H9 (cell line): Measurements from ENCODE around the gene IGFL2. TPM values are rescaled to one million over a fixed set of nuclear protein-coding genes. Genes with fewer than 3 reads are reported as not detected.

Source experiments
- DNase-seq: peaks from one replicate; pipeline ENCODE4 v3.0.0-alpha.2; 2017
- H2AFZ ChIP-seq: one replicate; pipeline ENCODE4 v1.6.1; 2013; ENCODE audit warnings: mild to moderate bottlenecking, low read length, control low read depth, moderate library complexity
- H2AK5ac ChIP-seq: 2 replicates; pipeline ENCODE4 v1.6.1; 2013; ENCODE audit warnings: low read length, control low read depth, mixed read lengths; ENCODE audit not compliant: insufficient read length
- H2BK120ac ChIP-seq: one replicate; pipeline ENCODE4 v1.6.1; 2013; ENCODE audit warnings: low read depth, mild to moderate bottlenecking, low read length, control low read depth, inconsistent platforms; ENCODE audit not compliant: poor library complexity, severe bottlenecking
- H2BK12ac ChIP-seq: 2 replicates; pipeline ENCODE4 v1.6.1; 2013; ENCODE audit warnings: low read length, control low read depth, mixed read lengths, low read depth; ENCODE audit not compliant: insufficient read length
- H2BK15ac ChIP-seq: 2 replicates; pipeline ENCODE4 v1.6.1; 2013; ENCODE audit warnings: low read depth, low read length, control low read depth
- H2BK20ac ChIP-seq: one replicate; pipeline ENCODE4 v1.6.1; 2013; ENCODE audit warnings: low read depth, mild to moderate bottlenecking, low read length, control low read depth, inconsistent platforms; ENCODE audit not compliant: poor library complexity, severe bottlenecking
- H2BK5ac ChIP-seq: 2 replicates; pipeline ENCODE4 v1.6.1; 2013; ENCODE audit warnings: low read length, control low read depth, mixed read lengths; ENCODE audit not compliant: insufficient read length
- H3K14ac ChIP-seq: 2 replicates; pipeline ENCODE4 v1.6.1; 2013; ENCODE audit warnings: low read length, control low read depth; ENCODE audit not compliant: insufficient read depth
- H3K18ac ChIP-seq: 2 replicates; pipeline ENCODE4 v1.6.1; 2013; ENCODE audit warnings: low read depth, mild to moderate bottlenecking, mixed read lengths, low read length, control low read depth; ENCODE audit not compliant: insufficient read length
- H3K23ac ChIP-seq: 2 replicates; pipeline ENCODE4 v1.6.1; 2013; ENCODE audit warnings: low read length, control low read depth, mixed read lengths, low read depth; ENCODE audit not compliant: insufficient read length
- H3K23me2 ChIP-seq: 2 replicates; pipeline ENCODE4 v1.6.1; 2013; ENCODE audit warnings: low read depth, mild to moderate bottlenecking, mixed read lengths, low read length, control low read depth; ENCODE audit not compliant: insufficient read length, poor library complexity, severe bottlenecking
- H3K27ac ChIP-seq: 2 replicates; pipeline ENCODE4 v1.5.1; 2013; ENCODE audit warnings: low read length, control low read depth, mixed read lengths, low read depth; ENCODE audit not compliant: insufficient read length
- H3K27me3 ChIP-seq: 2 replicates; pipeline ENCODE4 v1.6.1; 2013; ENCODE audit warnings: low read length, control low read depth, inconsistent platforms; ENCODE audit not compliant: insufficient read depth
- H3K4ac ChIP-seq: 2 replicates; pipeline ENCODE4 v1.6.1; 2013; ENCODE audit warnings: low read depth, mild to moderate bottlenecking, control low read depth, inconsistent platforms, low read length, moderate library complexity
- H3K4me1 ChIP-seq: 2 replicates; pipeline ENCODE4 v1.6.1; 2013; ENCODE audit warnings: low read length, control low read depth, inconsistent platforms; ENCODE audit not compliant: insufficient read depth
- H3K4me2 ChIP-seq: 2 replicates; pipeline ENCODE4 v1.6.1; 2013; ENCODE audit warnings: low read length, control low read depth, mixed read lengths; ENCODE audit not compliant: insufficient read length, insufficient read depth
- H3K56ac ChIP-seq: 2 replicates; pipeline ENCODE4 v1.6.1; 2013; ENCODE audit warnings: low read depth, mild to moderate bottlenecking, mixed read lengths, low read length, control low read depth; ENCODE audit not compliant: insufficient read length
- H3K79me1 ChIP-seq: 2 replicates; pipeline ENCODE4 v1.6.1; 2013; ENCODE audit warnings: low read depth, mild to moderate bottlenecking, moderate library complexity, low read length, control low read depth, inconsistent platforms; ENCODE audit not compliant: insufficient read depth, poor library complexity, severe bottlenecking
- H3K79me2 ChIP-seq: 2 replicates; pipeline ENCODE4 v1.6.1; 2013; ENCODE audit warnings: low read length, control low read depth, inconsistent platforms; ENCODE audit not compliant: insufficient read depth
- H3K9ac ChIP-seq: 2 replicates; pipeline ENCODE4 v1.6.1; 2013; ENCODE audit warnings: low read length, control low read depth, mixed read lengths; ENCODE audit not compliant: insufficient read length; ENCODE audit errors: extremely low read depth
- H3K9me3 ChIP-seq: one replicate; pipeline ENCODE4 v1.6.1; 2013; ENCODE audit warnings: low read depth, low read length, inconsistent platforms; ENCODE audit not compliant: control insufficient read depth
- H3T11ph ChIP-seq: one replicate; pipeline ENCODE4 v1.6.1; 2013; ENCODE audit warnings: mild to moderate bottlenecking, low read length, control low read depth, inconsistent platforms
- H4K20me1 ChIP-seq: one replicate; pipeline ENCODE4 v1.6.1; 2013; ENCODE audit not compliant: control insufficient read depth, insufficient read length, insufficient read depth
- H4K5ac ChIP-seq: 2 replicates; pipeline ENCODE4 v1.6.1; 2013; ENCODE audit warnings: low read depth, mild to moderate bottlenecking, mixed read lengths, low read length, control low read depth; ENCODE audit not compliant: insufficient read length
- H4K8ac ChIP-seq: replicated peaks from 2 replicates; pipeline ENCODE4 v1.6.1; 2013; ENCODE audit warnings: low read length, control low read depth, mixed read lengths, low read depth; ENCODE audit not compliant: insufficient read length
- H4K91ac ChIP-seq: 2 replicates; pipeline ENCODE4 v1.6.1; 2013; ENCODE audit warnings: low read depth, mild to moderate bottlenecking, moderate library complexity, mixed read lengths, low read length, control low read depth; ENCODE audit not compliant: insufficient read length
- H3K27ac Mint-ChIP-seq, 3 experiments: 2 replicates in 2 of 3; 3 replicates in 1 of 3; pipeline ENCODE4 v1.8.0; 2020 to 2021; ENCODE audit warnings: mixed read lengths in 3 of 3, mild to moderate bottlenecking in 1 of 3, moderate library complexity in 1 of 3
- H3K27me3 Mint-ChIP-seq: 2 replicates; pipeline ENCODE4 v1.8.0; 2021; ENCODE audit warnings: low read depth, mild to moderate bottlenecking, moderate library complexity, mixed read lengths
- H3K36me3 Mint-ChIP-seq, 3 experiments: 2 replicates in 2 of 3; 3 replicates in 1 of 3; pipeline ENCODE4 v1.8.0; 2020 to 2021; ENCODE audit warnings: low read depth in 3 of 3, mixed read lengths in 3 of 3; ENCODE audit not compliant: insufficient read depth in 1 of 3
- H3K4me1 Mint-ChIP-seq, 2 experiments: 2 replicates each; pipeline ENCODE4 v1.8.0; 2020; ENCODE audit warnings: mixed read lengths in 2 of 2
- H3K4me3 Mint-ChIP-seq, 2 experiments: 2 replicates in 1 of 2; 3 replicates in 1 of 2; pipeline ENCODE4 v1.8.0; 2020 to 2021; ENCODE audit warnings: mild to moderate bottlenecking in 2 of 2, mixed read lengths in 2 of 2, moderate library complexity in 1 of 2
- H3K9me3 Mint-ChIP-seq, 2 experiments: 2 replicates in 1 of 2; 3 replicates in 1 of 2; pipeline ENCODE4 v1.8.0; 2020; ENCODE audit warnings: mild to moderate bottlenecking in 2 of 2, mixed read lengths in 2 of 2, moderate library complexity in 1 of 2
- WGBS: extraction: QIAGEN DNeasy Blood & Tissue Kit; methylation state at CpG from one replicate; pipeline ENCODE4 v1.1.7; 2013; ENCODE audit warnings: missing lambda C conversion rate, low lambda C conversion rate, mixed read lengths; ENCODE audit not compliant: insufficient read length; ENCODE audit errors: extremely low coverage; 5-methylcytosine and 5-hydroxymethylcytosine counted together
- total RNA-seq: library from RNA; stranded (reverse); gene quantifications from 2 replicates; pipeline ENCODE4 v1.2.1, GENCODE V29; 2021
- TF ChIP-seq, protein P1 (sequence below): fragments of 200-600 bp; sonication (generic); conservative IDR thresholded peaks from 3 replicates; pipeline ENCODE4 v1.8.0; 2021; ENCODE audit warnings: antibody characterized with exemption, mild to moderate bottlenecking

Gene IGFL2
- total RNA-seq, 1 experiment from 2014 or later = not detected

DNA sequence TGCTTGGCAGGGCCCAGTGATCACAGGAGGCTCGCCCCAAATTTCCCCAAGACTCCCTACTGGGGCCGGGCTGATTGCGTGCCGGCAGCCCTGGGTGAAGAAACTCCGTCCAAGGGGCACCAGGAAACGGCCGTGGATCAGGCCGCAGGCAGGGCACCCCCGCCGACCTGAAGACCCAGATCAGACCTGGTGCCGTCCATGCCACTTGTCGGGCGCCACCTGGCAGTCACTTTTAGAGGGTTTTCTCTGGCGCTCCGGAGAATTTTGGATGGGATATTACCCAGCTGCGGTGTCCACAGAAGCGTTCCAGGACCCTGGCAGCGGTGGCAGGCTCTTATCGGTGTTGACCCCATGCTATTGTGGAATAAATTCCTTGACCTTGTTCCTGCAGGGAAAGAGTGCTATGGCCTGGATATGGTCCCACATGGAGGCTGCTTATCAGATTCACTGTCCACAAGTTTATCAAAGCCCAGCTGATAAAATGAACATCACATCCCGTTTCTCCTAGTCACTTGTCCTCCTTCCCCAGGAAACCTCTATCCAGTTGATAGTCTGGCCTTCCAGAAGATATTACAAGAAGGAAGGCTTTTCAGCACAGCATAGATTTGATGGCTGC is 38.2 kb downstream of the IGFL2 start:
- no peak for DNase-seq
- Histone ChIP-seq H3K56ac (no peak overlapping the region), H4K20me1 (no peaks in the 10 kb centered on the region), H3K4me2 (no peak overlapping the region), H3K23me2 (no peaks in the 10 kb centered on the region), H4K8ac (no peak overlapping the region), H2AK5ac (no peak overlapping the region), H3K27me3 (no peaks in the 10 kb centered on the region), H3K27ac (no peak overlapping the region), H2BK5ac (no peak overlapping the region), H3K4ac (no peak overlapping the region), H3K14ac (no peak overlapping the region), H2AFZ (no peak overlapping the region), H3K9ac (no peak overlapping the region), H3K23ac (no peak overlapping the region), H3K18ac (no peak overlapping the region), H4K5ac (no peak overlapping the region), H3K4me1 (no peaks in the 10 kb centered on the region), H3K9me3 (no peaks in the 10 kb centered on the region), H2BK20ac (no peak overlapping the region), H3K79me1 (no peaks in the 10 kb centered on the region), H2BK15ac (no peak overlapping the region; the same call in 1 of the 2 replicates), H3K79me2 (no peaks in the 10 kb centered on the region), H3T11ph (no peak overlapping the region), H2BK12ac (no peak overlapping the region), H2BK120ac (no peak overlapping the region), H4K91ac (no peak overlapping the region)
- Mint-ChIP-seq H3K27ac (no peak overlapping the region), H3K4me3 (no peak overlapping the region), H3K27me3 (peaks cover 8% of the 10 kb centered on the region), H3K9me3 (peaks cover 0 to 6% of the 10 kb centered on the region in 2 experiments; a peak in 4 of 5 replicates), H3K36me3 (no peaks in the 10 kb centered on the region; a peak in 1 of 7 replicates), H3K4me1 (peaks cover 0 to 6% of the 10 kb centered on the region in 2 experiments; a peak in 2 of 4 replicates)
- no CpG with 5 or more reads among the region's 20 CpGs for WGBS
- TF ChIP-seq, protein P1, sequence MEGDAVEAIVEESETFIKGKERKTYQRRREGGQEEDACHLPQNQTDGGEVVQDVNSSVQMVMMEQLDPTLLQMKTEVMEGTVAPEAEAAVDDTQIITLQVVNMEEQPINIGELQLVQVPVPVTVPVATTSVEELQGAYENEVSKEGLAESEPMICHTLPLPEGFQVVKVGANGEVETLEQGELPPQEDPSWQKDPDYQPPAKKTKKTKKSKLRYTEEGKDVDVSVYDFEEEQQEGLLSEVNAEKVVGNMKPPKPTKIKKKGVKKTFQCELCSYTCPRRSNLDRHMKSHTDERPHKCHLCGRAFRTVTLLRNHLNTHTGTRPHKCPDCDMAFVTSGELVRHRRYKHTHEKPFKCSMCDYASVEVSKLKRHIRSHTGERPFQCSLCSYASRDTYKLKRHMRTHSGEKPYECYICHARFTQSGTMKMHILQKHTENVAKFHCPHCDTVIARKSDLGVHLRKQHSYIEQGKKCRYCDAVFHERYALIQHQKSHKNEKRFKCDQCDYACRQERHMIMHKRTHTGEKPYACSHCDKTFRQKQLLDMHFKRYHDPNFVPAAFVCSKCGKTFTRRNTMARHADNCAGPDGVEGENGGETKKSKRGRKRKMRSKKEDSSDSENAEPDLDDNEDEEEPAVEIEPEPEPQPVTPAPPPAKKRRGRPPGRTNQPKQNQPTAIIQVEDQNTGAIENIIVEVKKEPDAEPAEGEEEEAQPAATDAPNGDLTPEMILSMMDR = no peak
